Activated naive CD4-positive, alpha-beta T cell treated with anti-CD3 and anti-CD28 coated beads for 36 hours (primary cell): ENCODE measurements around the gene MKLN1. TPM values are rescaled to one million over a fixed set of nuclear protein-coding genes. Genes with fewer than 3 reads are reported as not detected.
"Not testable (repeated sequence)": the region's sequence is repeated elsewhere in the genome, so short reads cannot be mapped to it uniquely, and the experiment has no call there.

Experiments used
- CTCF ChIA-PET: fragments of 350-600 bp; sonication (Branson Sonifier 250); formaldehyde crosslinking; loops from one replicate; lab custom pipeline; 2021; ENCODE audit warnings: antibody characterized with exemption; lab: Charles Lee
- DNase-seq: peaks from one replicate; pipeline ENCODE4 v3.0.0-alpha.2; 2020
- H3K27ac Mint-ChIP-seq: one replicate; pipeline ENCODE4 v1.8.0; 2021; ENCODE audit warnings: mild to moderate bottlenecking, mixed read lengths
- H3K27me3 Mint-ChIP-seq: one replicate; pipeline ENCODE4 v1.8.0; 2021; ENCODE audit warnings: low read depth, mixed read lengths
- H3K36me3 Mint-ChIP-seq: one replicate; pipeline ENCODE4 v1.8.0; 2021; ENCODE audit warnings: low read depth, mixed read lengths
- H3K4me1 Mint-ChIP-seq: one replicate; pipeline ENCODE4 v1.8.0; 2021; ENCODE audit warnings: low read depth, mixed read lengths
- H3K4me3 Mint-ChIP-seq: one replicate; pipeline ENCODE4 v1.8.0; 2021; ENCODE audit warnings: mild to moderate bottlenecking, moderate library complexity, mixed read lengths
- H3K9me3 Mint-ChIP-seq: one replicate; pipeline ENCODE4 v1.8.0; 2021; ENCODE audit warnings: mixed read lengths
- intact Hi-C: fragments of 100-400 bp; cut with micrococcal nuclease; formaldehyde crosslinking; loops from one replicate; pipeline ENCODE4 v1.15.1; 2023
- total RNA-seq, 2 experiments: library from RNA; stranded (reverse); gene quantifications; one replicate each; pipeline ENCODE4 v1.2.3, GENCODE V29; 2021

The MKLN1 gene
- total RNA-seq, 2 experiments from 2014 or later: 29.8 to 34.9 TPM

GRCh38 chr7:131300078-131300477, 27.6 kb upstream of the MKLN1 start:
- Mint-ChIP-seq H3K4me1 (no peaks in the 10 kb centered on the region), H3K4me3 (no peak overlapping the region), H3K27me3 (no peaks in the 10 kb centered on the region), H3K9me3 (no peaks in the 10 kb centered on the region), H3K36me3 (no peaks in the 10 kb centered on the region), H3K27ac (no peak overlapping the region)
- DNase-seq: no peak
- intact Hi-C loops: no loop called here
- CTCF ChIA-PET: no interaction called here

GRCh38 chr7:131300572-131301466, 26.9 kb upstream of the MKLN1 start:
- Mint-ChIP-seq H3K4me3 (no peak overlapping the region), H3K36me3 (no peaks in the 10 kb centered on the region), H3K27me3 (no peaks in the 10 kb centered on the region), H3K9me3 (peaks cover 1% of the 10 kb centered on the region), H3K4me1 (peaks cover 2% of the 10 kb centered on the region), H3K27ac (no peak overlapping the region)
- DNase-seq: no peak
- CTCF ChIA-PET: no interaction called here
- intact Hi-C loops: no loop called here

- peaks cover 10% of the 10 kb centered on the region for H3K9me3 Mint-ChIP-seq
- H3K4me1 Mint-ChIP-seq: peaks cover 5% of the 10 kb centered on the region
- H3K4me3 Mint-ChIP-seq: no peak overlapping the region
- H3K36me3 Mint-ChIP-seq: peaks cover 8% of the 10 kb centered on the region
- CTCF ChIA-PET: interaction anchor here (0.8 to 1.4 kb wide), 9 partner anchors 11 to 234 kb away, joined by 3 to 6 read pairs (median 3); no protein-coding TSS in a partner anchor
- DNase-seq: no peak
- H3K27me3 Mint-ChIP-seq: no peaks in the 10 kb centered on the region
- intact Hi-C loops: loop anchor here (2.0 kb wide), 2 partner anchors 114 to 194 kb away; no protein-coding TSS in a partner anchor
- no peak overlapping the region for H3K27ac Mint-ChIP-seq
These were observed 25.2 kb upstream of the MKLN1 start for GRCh38 chr7:131302446-131302845.

GRCh38 chr7:131302876-131303707, 24.6 kb upstream of the MKLN1 start:
- DNase-seq: peak; percentile 53
- peaks cover 9% of the 10 kb centered on the region for H3K36me3 Mint-ChIP-seq
- H3K4me1 Mint-ChIP-seq: peaks cover 5% of the 10 kb centered on the region
- CTCF ChIA-PET: interaction anchor here (0.8 to 1.4 kb wide), 9 partner anchors 12 to 235 kb away, joined by 3 to 6 read pairs (median 3); no protein-coding TSS in a partner anchor
- H3K4me3 Mint-ChIP-seq: no peak overlapping the region
- H3K27me3 Mint-ChIP-seq: no peaks in the 10 kb centered on the region
- intact Hi-C loops: loop anchor here (1.0 to 2.0 kb wide), 4 partner anchors 114 to 321 kb away; no protein-coding TSS in a partner anchor
- peaks cover 15% of the 10 kb centered on the region for H3K9me3 Mint-ChIP-seq
- no peak overlapping the region for H3K27ac Mint-ChIP-seq

- intact Hi-C loops: no loop called here
- DNase-seq: no peak
- CTCF ChIA-PET: interaction anchor here (0.7 to 1.2 kb wide), 2 partner anchors 44 to 118 kb away, joined by 3 read pairs; no protein-coding TSS in a partner anchor
- Mint-ChIP-seq H3K36me3 (peaks cover 12% of the 10 kb centered on the region), H3K27me3 (no peaks in the 10 kb centered on the region), H3K9me3 (peaks cover 15% of the 10 kb centered on the region), H3K4me3 (no peak overlapping the region), H3K27ac (no peak overlapping the region), H3K4me1 (peaks cover 5% of the 10 kb centered on the region)
These were observed 22.5 kb upstream of the MKLN1 start for GRCh38 chr7:131305152-131305551.

- H3K27ac Mint-ChIP-seq, intact Hi-C loops, H3K4me3 Mint-ChIP-seq, H3K4me1 Mint-ChIP-seq, H3K27me3 Mint-ChIP-seq: not testable (repeated sequence)
- peak; percentile 24 for DNase-seq
- Mint-ChIP-seq H3K36me3 (peaks cover 12% of the 10 kb centered on the region), H3K9me3 (peaks cover 15% of the 10 kb centered on the region)
- CTCF ChIA-PET: interaction anchor here (1.2 kb wide), 1 partner anchor 117 kb away, joined by 3 read pairs; no protein-coding TSS in a partner anchor
These were observed 21.6 kb upstream of the MKLN1 start for GRCh38 chr7:131306041-131306440.

- no peak for DNase-seq
- Mint-ChIP-seq H3K27ac (no peak overlapping the region), H3K4me1 (peaks cover 5% of the 10 kb centered on the region), H3K4me3 (no peak overlapping the region), H3K27me3 (no peaks in the 10 kb centered on the region), H3K36me3 (peaks cover 12% of the 10 kb centered on the region), H3K9me3 (peaks cover 16% of the 10 kb centered on the region)
- intact Hi-C loops: no loop called here
- CTCF ChIA-PET: no interaction called here
These were observed 20.9 kb upstream of the MKLN1 start for GRCh38 chr7:131306777-131307176.

GRCh38 chr7:131307627-131308026, 20.0 kb upstream of the MKLN1 start:
- Mint-ChIP-seq H3K9me3 (peaks cover 17% of the 10 kb centered on the region), H3K4me1 (peaks cover 5% of the 10 kb centered on the region), H3K27ac (no peak overlapping the region), H3K27me3 (no peaks in the 10 kb centered on the region), H3K4me3 (no peak overlapping the region), H3K36me3 (peaks cover 12% of the 10 kb centered on the region)
- DNase-seq: no peak
- CTCF ChIA-PET: interaction anchor here (0.6 kb wide), 1 partner anchor 147 kb away, joined by 4 read pairs; no protein-coding TSS in a partner anchor
- intact Hi-C loops: no loop called here

GRCh38 chr7:131312838-131313237, 14.8 kb upstream of the MKLN1 start:
- Mint-ChIP-seq H3K36me3 (peaks cover 6% of the 10 kb centered on the region), H3K4me1 (no peaks in the 10 kb centered on the region), H3K4me3 (no peak overlapping the region), H3K9me3 (peaks cover 4% of the 10 kb centered on the region), H3K27ac (no peak overlapping the region), H3K27me3 (no peaks in the 10 kb centered on the region)
- CTCF ChIA-PET: no interaction called here
- intact Hi-C loops: no loop called here
- no peak for DNase-seq

- peaks cover 21% of the 10 kb centered on the region for H3K4me1 Mint-ChIP-seq
- H3K4me3 Mint-ChIP-seq: no peak overlapping the region
- H3K36me3 Mint-ChIP-seq: peaks cover 3% of the 10 kb centered on the region
- H3K27me3 Mint-ChIP-seq: no peaks in the 10 kb centered on the region
- no peaks in the 10 kb centered on the region for H3K9me3 Mint-ChIP-seq
- no peak overlapping the region for H3K27ac Mint-ChIP-seq
- intact Hi-C loops: no loop called here
- CTCF ChIA-PET: no interaction called here
- no peak for DNase-seq
These were observed 7.1 kb upstream of the MKLN1 start for GRCh38 chr7:131320603-131321002.

GRCh38 chr7:131321656-131322055, 6.0 kb upstream of the MKLN1 start:
- H3K9me3 Mint-ChIP-seq: no peaks in the 10 kb centered on the region
- DNase-seq: no peak
- CTCF ChIA-PET: interaction anchor here (0.7 kb wide), 1 partner anchor 95 kb away, joined by 3 read pairs; no protein-coding TSS in a partner anchor
- no peak overlapping the region for H3K4me3 Mint-ChIP-seq
- H3K36me3 Mint-ChIP-seq: peaks cover 3% of the 10 kb centered on the region
- H3K27me3 Mint-ChIP-seq: no peaks in the 10 kb centered on the region
- intact Hi-C loops: no loop called here
- peaks cover 31% of the 10 kb centered on the region for H3K4me1 Mint-ChIP-seq
- no peak overlapping the region for H3K27ac Mint-ChIP-seq

- intact Hi-C loops: no loop called here
- H3K4me3 Mint-ChIP-seq: no peak overlapping the region
- no peak for DNase-seq
These were observed 5.6 kb upstream of the MKLN1 start for GRCh38 chr7:131322061-131322460.

More at GRCh38 chr7:131322061-131322460, 5.6 kb upstream of the MKLN1 start:
- Mint-ChIP-seq H3K27me3 (no peaks in the 10 kb centered on the region), H3K9me3 (no peaks in the 10 kb centered on the region), H3K36me3 (peaks cover under 1% of the 10 kb centered on the region), H3K4me1 (peaks cover 35% of the 10 kb centered on the region), H3K27ac (no peak overlapping the region)
- CTCF ChIA-PET: interaction anchor here (0.7 kb wide), 1 partner anchor 94 kb away, joined by 3 read pairs; no protein-coding TSS in a partner anchor
